ENCODE data around the gene MPP1.

The MPP1 gene

GRCh38 chrX:154779261-154779660, 26.0 kb downstream of the MPP1 start (continued):
- TF ChIP-seq, protein P1, sequence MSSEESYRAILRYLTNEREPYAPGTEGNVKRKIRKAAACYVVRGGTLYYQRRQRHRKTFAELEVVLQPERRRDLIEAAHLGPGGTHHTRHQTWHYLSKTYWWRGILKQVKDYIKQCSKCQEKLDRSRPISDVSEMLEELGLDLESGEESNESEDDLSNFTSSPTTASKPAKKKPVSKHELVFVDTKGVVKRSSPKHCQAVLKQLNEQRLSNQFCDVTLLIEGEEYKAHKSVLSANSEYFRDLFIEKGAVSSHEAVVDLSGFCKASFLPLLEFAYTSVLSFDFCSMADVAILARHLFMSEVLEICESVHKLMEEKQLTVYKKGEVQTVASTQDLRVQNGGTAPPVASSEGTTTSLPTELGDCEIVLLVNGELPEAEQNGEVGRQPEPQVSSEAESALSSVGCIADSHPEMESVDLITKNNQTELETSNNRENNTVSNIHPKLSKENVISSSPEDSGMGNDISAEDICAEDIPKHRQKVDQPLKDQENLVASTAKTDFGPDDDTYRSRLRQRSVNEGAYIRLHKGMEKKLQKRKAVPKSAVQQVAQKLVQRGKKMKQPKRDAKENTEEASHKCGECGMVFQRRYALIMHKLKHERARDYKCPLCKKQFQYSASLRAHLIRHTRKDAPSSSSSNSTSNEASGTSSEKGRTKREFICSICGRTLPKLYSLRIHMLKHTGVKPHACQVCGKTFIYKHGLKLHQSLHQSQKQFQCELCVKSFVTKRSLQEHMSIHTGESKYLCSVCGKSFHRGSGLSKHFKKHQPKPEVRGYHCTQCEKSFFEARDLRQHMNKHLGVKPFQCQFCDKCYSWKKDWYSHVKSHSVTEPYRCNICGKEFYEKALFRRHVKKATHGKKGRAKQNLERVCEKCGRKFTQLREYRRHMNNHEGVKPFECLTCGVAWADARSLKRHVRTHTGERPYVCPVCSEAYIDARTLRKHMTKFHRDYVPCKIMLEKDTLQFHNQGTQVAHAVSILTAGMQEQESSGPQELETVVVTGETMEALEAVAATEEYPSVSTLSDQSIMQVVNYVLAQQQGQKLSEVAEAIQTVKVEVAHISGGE (tag by site-specific recombination; conservative IDR thresholded peaks at IDR 0.05; ENCODE audit: low read depth) = no peak
- TF ChIP-seq ZSCAN18 (tag by site-specific recombination; IDR thresholded peaks at IDR 0.05) = no peak
- TF ChIP-seq WT1 (tag by site-specific recombination; IDR thresholded peaks at IDR 0.05) = no peak
- TF ChIP-seq GFI1B (tag by site-specific recombination; IDR thresholded peaks at IDR 0.05) = no peak
- TF ChIP-seq ZNF221 (tag by site-specific recombination; IDR thresholded peaks at IDR 0.05; ENCODE audit: borderline replicate concordance) = no peak
- no peak for TF ChIP-seq ZNF155 (tag by site-specific recombination; IDR thresholded peaks at IDR 0.05)

DNA sequence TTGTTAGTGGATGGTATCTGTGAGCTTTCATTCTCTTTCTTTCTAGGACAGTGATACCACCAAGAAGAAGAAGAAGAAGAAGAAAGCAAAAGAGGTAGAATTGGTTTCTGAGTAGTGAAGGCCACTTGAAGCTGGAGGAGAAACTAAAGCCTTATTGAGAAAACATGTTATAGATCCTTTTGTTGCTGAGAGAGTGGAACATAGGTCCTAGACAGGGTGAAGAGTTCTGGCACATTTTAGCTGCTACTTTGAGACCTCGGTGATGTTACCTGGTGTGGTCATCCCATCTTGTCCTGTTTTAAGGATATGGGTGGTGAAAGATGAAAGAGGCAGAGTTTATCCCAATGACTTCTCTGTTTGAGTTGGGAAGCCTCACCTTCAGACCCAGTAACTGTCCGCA, 28.5 kb downstream of the MPP1 start:
- ChIA-PET POLR2A (interaction anchor here (1.3 kb wide), 1 partner anchor 23 kb away, joined by 3 read pairs; no protein-coding TSS in a partner anchor), CTCF (interaction anchor here (0.6 to 1.0 kb wide), 3 partner anchors 14 to 24 kb away, joined by 3 to 7 read pairs (median 3); no protein-coding TSS in a partner anchor)
- H3K36me3 ChIP-seq (ENCODE audit: control insufficient read depth in 2 of 2, insufficient read depth in 1 of 2, low read length in 2 of 2) = peaks cover 20 to 78% of the 10 kb centered on the region in 2 experiments

DNA sequence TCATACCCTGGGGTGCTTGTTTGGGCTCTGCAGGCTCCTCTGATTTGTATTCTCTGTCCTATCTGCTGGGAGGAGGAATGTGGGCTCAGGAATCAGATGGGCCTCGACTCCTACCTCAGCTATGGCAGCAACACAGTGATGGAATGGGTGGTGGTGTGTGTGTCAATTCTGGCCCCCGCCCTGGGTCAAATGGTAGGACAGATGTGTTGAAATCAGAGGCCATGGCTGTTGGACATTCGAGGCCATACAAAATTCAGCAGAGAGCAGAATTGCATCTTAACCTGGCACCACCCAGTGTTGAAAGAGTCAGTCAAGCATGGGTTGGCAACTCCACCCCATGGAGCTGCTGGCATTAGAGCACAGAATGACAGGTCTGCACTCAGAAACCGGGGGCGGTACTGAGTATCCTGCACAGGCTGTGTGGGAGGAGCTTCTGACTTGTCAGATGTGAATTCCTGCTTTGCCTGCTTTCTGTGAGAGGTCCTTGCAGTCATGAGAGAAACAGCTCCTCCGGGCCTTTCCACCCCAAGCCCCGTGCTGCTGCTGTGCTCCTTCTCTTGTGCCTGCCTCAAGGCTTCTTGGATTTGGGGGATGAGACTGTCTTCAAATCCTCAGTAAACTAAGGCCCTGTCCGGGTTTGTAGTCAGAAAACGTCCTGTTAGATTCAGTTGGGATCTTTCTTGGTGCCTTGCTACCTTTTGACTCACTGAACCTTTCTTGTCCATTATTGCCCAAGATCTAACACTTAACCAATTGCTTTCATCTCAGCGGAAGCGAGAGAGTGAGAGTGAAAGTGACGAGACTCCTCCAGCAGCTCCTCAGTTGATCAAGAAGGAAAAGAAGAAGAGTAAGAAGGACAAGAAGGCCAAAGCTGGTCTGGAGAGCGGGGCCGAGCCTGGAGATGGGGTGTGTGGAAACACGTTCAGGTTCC, 29.6 kb downstream of the MPP1 start:
- TF ChIP-seq ZFHX2 (tag by site-specific recombination; conservative IDR thresholded peaks at IDR 0.05) = peak; percentile 77
- TF ChIP-seq PRDM1 (tag by site-specific recombination; IDR thresholded peaks at IDR 0.05) = peak; percentile 21; the same call in 1 of the 2 replicates
- no peak for TF ChIP-seq ZNF645 (tag by site-specific recombination; IDR thresholded peaks at IDR 0.05)
- peak; percentile 31; the same call in 1 of the 2 replicates for TF ChIP-seq EGR2 (tag by site-specific recombination; IDR thresholded peaks at IDR 0.05; ENCODE audit: low read depth)
- TF ChIP-seq ZNF16 (tag by site-specific recombination; IDR thresholded peaks at IDR 0.05; ENCODE audit: low read depth) = no peak
- no peak for TF ChIP-seq ZNF548 (tag by site-specific recombination; IDR thresholded peaks at IDR 0.05)
- POLR2A ChIA-PET = interaction anchor here (1.3 kb wide), 1 partner anchor 24 kb away, joined by 3 read pairs; no protein-coding TSS in a partner anchor
- no peak overlapping the region for H3K27ac ChIP-seq (ENCODE audit: extremely low read depth, low read depth, low read length)
- H3K9me3 ChIP-seq (ENCODE audit: control insufficient read depth, insufficient read depth, low read depth, low read length) = no peaks in the 10 kb centered on the region
- H3K4me1 ChIP-seq (ENCODE audit: control insufficient read depth, insufficient read depth, low read length) = no peaks in the 10 kb centered on the region
- H3K36me3 ChIP-seq (ENCODE audit: control insufficient read depth in 2 of 2, insufficient read depth in 1 of 2, low read length in 2 of 2) = peaks cover 26 to 80% of the 10 kb centered on the region in 2 experiments
- CTCF ChIA-PET = interaction anchor here (0.5 to 1.0 kb wide), 3 partner anchors 15 to 230 kb away, joined by 3 to 7 read pairs (median 3); no protein-coding TSS in a partner anchor
- no peak overlapping the region for H3K4me3 ChIP-seq (ENCODE audit: low read depth, low read length)

More for the DNA sequence above, 28.5 kb downstream of the MPP1 start:
- Histone ChIP-seq H3K4me3 (ENCODE audit: low read depth, low read length) (no peak overlapping the region), H3K9me3 (ENCODE audit: control insufficient read depth, insufficient read depth, low read depth, low read length) (no peaks in the 10 kb centered on the region), H3K4me1 (ENCODE audit: control insufficient read depth, insufficient read depth, low read length) (no peaks in the 10 kb centered on the region), H3K27ac (ENCODE audit: extremely low read depth, low read depth, low read length) (no peak overlapping the region)
- TF ChIP-seq ZNF558 (tag by site-specific recombination; IDR thresholded peaks at IDR 0.05) (no peak), ZNF133 (tag by site-specific recombination; IDR thresholded peaks at IDR 0.05) (peak; percentile 61; the same call in 1 of the 2 replicates)
